IMR-90 (cell line): Measurements from ENCODE around the gene SF3B1.

Experiments used
- CEBPB ChIP-seq: IDR thresholded peaks from 2 replicates; pipeline ENCODE4 v1.6.1; 2012; ENCODE audit warnings: low read depth, low read length, improper control_type of control experiment
- MXI1 ChIP-seq: IDR thresholded peaks from 2 replicates; pipeline ENCODE4 v1.6.1; 2012; ENCODE audit warnings: low read depth, mild to moderate bottlenecking, low read length, moderate library complexity, borderline replicate concordance
- POLR2A ChIP-seq: IDR thresholded peaks from 2 replicates; pipeline ENCODE4 v1.6.1; 2012; ENCODE audit warnings: mild to moderate bottlenecking, low read depth, low read length
- RFX5 ChIP-seq: IDR thresholded peaks from 2 replicates; pipeline ENCODE4 v1.8.0; 2012; ENCODE audit warnings: low read depth, mild to moderate bottlenecking, low read length, moderate library complexity
- TF ChIP-seq, protein P1 (sequence below): conservative IDR thresholded peaks from 2 replicates; pipeline ENCODE4 v1.5.1; 2012; ENCODE audit warnings: mild to moderate bottlenecking, low read depth, low read length, improper control_type of control experiment
- TF ChIP-seq, protein P2 (sequence below): fragments of 150-350 bp; IDR thresholded peaks from 2 replicates; pipeline ENCODE4 v1.6.1; 2017; ENCODE audit warnings: mild to moderate bottlenecking, antibody characterized with exemption, low read length, low read depth

DNA sequence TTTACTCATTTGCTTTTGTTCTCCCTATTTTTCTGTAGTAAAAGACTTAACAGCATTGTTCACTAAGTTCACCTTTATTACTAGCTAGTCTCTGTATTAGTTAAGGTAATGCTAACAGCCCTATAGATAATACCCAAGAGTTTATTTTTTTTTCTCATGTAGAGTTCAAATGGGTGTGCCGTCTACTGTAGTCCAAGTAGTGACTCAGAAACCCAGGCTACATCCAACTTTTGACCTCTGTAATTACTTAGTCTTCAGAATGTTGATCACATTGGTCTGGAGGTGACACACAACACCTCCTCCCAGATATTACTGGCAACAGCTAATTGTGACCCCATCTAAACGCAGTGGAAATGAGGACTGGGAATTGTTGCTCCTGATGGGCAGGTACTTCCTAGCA, 26.2 kb upstream of the SF3B1 start:
- no peak for TF ChIP-seq CEBPB
- TF ChIP-seq, protein P1, sequence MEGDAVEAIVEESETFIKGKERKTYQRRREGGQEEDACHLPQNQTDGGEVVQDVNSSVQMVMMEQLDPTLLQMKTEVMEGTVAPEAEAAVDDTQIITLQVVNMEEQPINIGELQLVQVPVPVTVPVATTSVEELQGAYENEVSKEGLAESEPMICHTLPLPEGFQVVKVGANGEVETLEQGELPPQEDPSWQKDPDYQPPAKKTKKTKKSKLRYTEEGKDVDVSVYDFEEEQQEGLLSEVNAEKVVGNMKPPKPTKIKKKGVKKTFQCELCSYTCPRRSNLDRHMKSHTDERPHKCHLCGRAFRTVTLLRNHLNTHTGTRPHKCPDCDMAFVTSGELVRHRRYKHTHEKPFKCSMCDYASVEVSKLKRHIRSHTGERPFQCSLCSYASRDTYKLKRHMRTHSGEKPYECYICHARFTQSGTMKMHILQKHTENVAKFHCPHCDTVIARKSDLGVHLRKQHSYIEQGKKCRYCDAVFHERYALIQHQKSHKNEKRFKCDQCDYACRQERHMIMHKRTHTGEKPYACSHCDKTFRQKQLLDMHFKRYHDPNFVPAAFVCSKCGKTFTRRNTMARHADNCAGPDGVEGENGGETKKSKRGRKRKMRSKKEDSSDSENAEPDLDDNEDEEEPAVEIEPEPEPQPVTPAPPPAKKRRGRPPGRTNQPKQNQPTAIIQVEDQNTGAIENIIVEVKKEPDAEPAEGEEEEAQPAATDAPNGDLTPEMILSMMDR: no peak
- TF ChIP-seq RFX5: no peak
- TF ChIP-seq, protein P2, sequence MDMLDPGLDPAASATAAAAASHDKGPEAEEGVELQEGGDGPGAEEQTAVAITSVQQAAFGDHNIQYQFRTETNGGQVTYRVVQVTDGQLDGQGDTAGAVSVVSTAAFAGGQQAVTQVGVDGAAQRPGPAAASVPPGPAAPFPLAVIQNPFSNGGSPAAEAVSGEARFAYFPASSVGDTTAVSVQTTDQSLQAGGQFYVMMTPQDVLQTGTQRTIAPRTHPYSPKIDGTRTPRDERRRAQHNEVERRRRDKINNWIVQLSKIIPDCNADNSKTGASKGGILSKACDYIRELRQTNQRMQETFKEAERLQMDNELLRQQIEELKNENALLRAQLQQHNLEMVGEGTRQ: no peak
- no peak for TF ChIP-seq MXI1
- no peak for TF ChIP-seq POLR2A
